A549 (cell line): ENCODE measurements around the gene ARHGAP26.

ENCODE experiments used
- CTCF ChIP-seq: fragments of >200 bp; sonication (Bioruptor Twin); formaldehyde crosslinking; IDR thresholded peaks from 3 replicates; pipeline ENCODE4 v1.5.1; 2016
- EP300 ChIP-seq, 2 experiments: fragments of >200 bp; sonication (Bioruptor Twin); formaldehyde crosslinking; IDR thresholded peaks; 2 replicates in 1 of 2; 3 replicates in 1 of 2; pipeline ENCODE4 v1.6.1; 2016 to 2017
- POLR2A ChIP-seq: IDR thresholded peaks from 2 replicates; pipeline ENCODE4 v1.6.1; 2012; ENCODE audit warnings: mild to moderate bottlenecking, low read length
- TF ChIP-seq, protein P1 (sequence below): fragments of 250-450 bp; sonication (Bioruptor Pico); IDR thresholded peaks from 2 replicates; pipeline ENCODE4 v1.5.0; 2021; ENCODE audit warnings: mild to moderate bottlenecking, moderate library complexity, borderline replicate concordance

DNA sequence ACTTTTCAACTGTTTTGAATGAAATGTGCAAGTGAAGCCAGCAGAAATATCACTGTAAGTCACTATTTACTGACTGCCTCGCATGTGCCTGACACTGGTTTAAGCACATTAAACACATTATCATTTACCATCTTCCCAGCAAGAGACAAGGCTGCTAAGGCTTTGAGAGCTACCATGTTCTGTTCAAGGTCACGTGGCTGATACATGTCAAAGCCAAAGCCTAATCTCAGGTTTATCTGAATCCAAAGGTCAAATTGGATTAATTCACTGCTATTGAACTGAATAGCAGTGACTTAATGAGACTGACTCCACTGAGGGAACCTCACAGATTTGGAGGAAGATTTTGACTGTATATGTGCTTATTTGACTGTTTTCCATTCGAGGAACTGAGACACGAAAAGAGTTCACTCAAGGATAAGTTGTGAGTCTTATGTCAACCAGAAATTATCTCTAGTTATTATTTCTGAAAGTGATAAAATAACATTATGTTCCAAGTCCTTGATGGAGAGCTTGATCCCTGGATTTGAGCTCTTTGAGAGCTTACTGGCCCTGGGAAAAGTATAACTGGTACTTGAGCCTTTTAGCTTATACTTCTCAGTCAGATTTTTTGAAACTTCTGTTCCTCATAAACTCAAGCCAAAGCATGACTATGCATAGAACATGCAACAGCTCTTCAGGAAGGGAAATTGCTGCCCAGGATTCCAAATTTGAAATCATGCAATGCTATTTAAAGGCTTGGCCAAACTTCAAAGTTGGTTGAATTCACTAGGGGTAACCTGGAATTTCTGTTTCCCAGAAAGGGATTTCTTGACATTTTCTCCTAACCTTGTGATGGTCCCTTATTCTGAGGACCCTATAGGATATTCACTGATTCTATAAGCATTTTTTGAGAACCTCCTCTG is 23.4 kb upstream of the ARHGAP26 start:
- TF ChIP-seq, protein P1, sequence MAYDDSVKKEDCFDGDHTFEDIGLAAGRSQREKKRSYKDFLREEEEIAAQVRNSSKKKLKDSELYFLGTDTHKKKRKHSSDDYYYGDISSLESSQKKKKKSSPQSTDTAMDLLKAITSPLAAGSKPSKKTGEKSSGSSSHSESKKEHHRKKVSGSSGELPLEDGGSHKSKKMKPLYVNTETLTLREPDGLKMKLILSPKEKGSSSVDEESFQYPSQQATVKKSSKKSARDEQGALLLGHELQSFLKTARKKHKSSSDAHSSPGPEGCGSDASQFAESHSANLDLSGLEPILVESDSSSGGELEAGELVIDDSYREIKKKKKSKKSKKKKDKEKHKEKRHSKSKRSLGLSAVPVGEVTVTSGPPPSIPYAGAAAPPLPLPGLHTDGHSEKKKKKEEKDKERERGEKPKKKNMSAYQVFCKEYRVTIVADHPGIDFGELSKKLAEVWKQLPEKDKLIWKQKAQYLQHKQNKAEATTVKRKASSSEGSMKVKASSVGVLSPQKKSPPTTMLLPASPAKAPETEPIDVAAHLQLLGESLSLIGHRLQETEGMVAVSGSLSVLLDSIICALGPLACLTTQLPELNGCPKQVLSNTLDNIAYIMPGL (CRISPR knock-in tag) = no peak
- TF ChIP-seq CTCF = no peak
- TF ChIP-seq POLR2A = no peak
- no peak for TF ChIP-seq EP300 (IDR thresholded peaks at IDR 0.05)
